Uterus (tissue), 4 donors: ENCODE data around the gene RPL22. TPM values are rescaled to one million over a fixed set of nuclear protein-coding genes. Genes with fewer than 3 reads are reported as not detected.

Experiments
- DNase-seq, 2 donors: peaks; one replicate each; pipeline ENCODE4 v3.0.0-alpha.2; 2019 to 2020
- H3K27ac ChIP-seq, 2 donors: fragments of 200-600 bp; sonication (generic); 1 replicate in 1 of 2; 2 replicates in 1 of 2; pipeline ENCODE4 v1.5.1; 2016 to 2018
- H3K27me3 ChIP-seq, 2 donors: fragments of 200-600 bp; sonication (generic); one replicate each; pipeline ENCODE4 v1.5.1; 2018 to 2019; ENCODE audit warnings: control low read depth in 1 of 2
- H3K36me3 ChIP-seq, 2 donors: fragments of 200-600 bp; sonication (generic); one replicate each; pipeline ENCODE4 v1.5.1; 2019; ENCODE audit warnings: control low read depth in 1 of 2
- H3K4me1 ChIP-seq, 2 donors: fragments of 200-600 bp; sonication (generic); one replicate each; pipeline ENCODE4 v1.5.1; 2018 to 2019; ENCODE audit warnings: control low read depth in 1 of 2
- H3K4me3 ChIP-seq, 2 donors: fragments of 200-600 bp; sonication (generic); 1 replicate in 1 of 2; 2 replicates in 1 of 2; pipeline ENCODE4 v1.5.1; 2018 to 2019; ENCODE audit warnings: mild to moderate bottlenecking in 1 of 2
- H3K9me3 ChIP-seq, 2 donors: fragments of 200-600 bp; sonication (generic); one replicate each; pipeline ENCODE4 v1.5.1; 2019; ENCODE audit warnings: control low read depth in 1 of 2
- POLR2A ChIP-seq, 2 donors: fragments of 450-650 bp; IDR thresholded peaks; one replicate each; pipeline ENCODE4 v1.6.1; 2016; ENCODE audit warnings: antibody characterized with exemption in 2 of 2, mild to moderate bottlenecking in 1 of 2, moderate library complexity in 1 of 2
- intact Hi-C: fragments of 100-400 bp; cut with DNase I; formaldehyde crosslinking; loops from one replicate; pipeline ENCODE4 v1.15.1; 2023; ENCODE audit warnings: low total_unique reads
- total RNA-seq, 4 donors: library from RNA; depleted of rRNA in 3 of 4; stranded (reverse); fragments of >200 nt in 3 of 4; gene quantifications; one replicate each; pipeline versions ENCODE4 v1.1.0 to v1.2.4, GENCODE V29; 2014 to 2023
- TF ChIP-seq, protein P1 (sequence below), 4 experiments: fragments of 200-600 bp in 2 of 4; fragments of 450-650 bp in 2 of 4; sonication (generic) in 2 of 4; IDR thresholded peaks; one replicate each; pipeline ENCODE4 v1.5.1; 2016 to 2019; ENCODE audit warnings: antibody characterized with exemption in 4 of 4, mild to moderate bottlenecking in 2 of 4, moderate library complexity in 1 of 4
- donor health status: DM: yes; HTN: yes; CAD: no.

RPL22 gene
- total RNA-seq, 4 donors from 2014 or later, result 140 to 543 (median 252) TPM

DNA sequence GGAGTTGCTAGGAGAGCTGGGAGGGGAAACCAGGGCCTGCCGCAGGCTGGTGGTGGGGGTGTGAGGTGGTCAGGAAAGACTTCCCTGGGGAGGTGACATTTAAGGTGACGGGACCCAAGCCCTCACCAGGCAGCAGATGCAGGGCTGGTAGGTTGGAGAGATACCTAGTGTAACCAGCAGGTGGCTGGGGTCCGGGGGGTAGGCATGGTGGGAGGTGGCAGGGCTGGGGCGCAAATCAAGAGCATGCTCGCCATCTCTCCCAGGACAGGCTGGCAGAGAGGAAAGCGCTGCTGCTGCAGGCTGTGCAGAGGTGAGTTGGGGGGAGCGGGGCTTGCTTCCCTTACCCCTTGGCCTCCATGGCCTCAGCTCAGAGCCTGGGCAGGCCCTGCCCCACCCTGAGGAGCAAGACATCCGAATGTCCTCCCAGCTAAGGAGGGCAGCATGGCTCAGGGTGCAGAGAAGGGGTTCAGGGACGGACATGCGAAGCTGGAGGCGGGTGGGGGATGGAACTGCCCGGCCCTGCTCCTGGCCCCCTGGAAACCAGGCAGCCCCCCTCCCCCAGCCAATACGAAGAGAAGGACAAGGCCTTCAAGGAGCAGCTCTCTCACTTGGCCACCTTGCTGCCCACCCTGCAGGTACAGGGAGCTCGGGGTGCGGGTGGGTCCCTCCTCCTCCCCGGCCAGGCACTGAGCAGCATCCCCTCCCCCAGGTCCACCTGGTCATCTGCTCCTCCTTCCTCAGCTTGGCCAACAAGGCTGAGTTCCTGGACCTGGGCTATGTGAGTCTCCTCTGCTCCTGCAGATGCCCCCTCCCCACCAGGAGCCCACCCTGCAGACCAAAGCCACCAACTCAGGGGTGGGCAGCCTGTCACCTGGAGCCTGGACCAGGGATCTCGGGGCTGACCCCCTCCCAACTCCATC lies 10.5 kb upstream of the RPL22 start:
- Histone ChIP-seq H3K4me1 (peaks cover 0 to 8% of the 10 kb centered on the region in 2 donors), H3K4me3 (no peak overlapping the region), H3K27ac (no peak overlapping the region), H3K36me3 (no peaks in the 10 kb centered on the region), H3K9me3 (no peaks in the 10 kb centered on the region), H3K27me3 (no peaks in the 10 kb centered on the region)
- TF ChIP-seq, protein P1, sequence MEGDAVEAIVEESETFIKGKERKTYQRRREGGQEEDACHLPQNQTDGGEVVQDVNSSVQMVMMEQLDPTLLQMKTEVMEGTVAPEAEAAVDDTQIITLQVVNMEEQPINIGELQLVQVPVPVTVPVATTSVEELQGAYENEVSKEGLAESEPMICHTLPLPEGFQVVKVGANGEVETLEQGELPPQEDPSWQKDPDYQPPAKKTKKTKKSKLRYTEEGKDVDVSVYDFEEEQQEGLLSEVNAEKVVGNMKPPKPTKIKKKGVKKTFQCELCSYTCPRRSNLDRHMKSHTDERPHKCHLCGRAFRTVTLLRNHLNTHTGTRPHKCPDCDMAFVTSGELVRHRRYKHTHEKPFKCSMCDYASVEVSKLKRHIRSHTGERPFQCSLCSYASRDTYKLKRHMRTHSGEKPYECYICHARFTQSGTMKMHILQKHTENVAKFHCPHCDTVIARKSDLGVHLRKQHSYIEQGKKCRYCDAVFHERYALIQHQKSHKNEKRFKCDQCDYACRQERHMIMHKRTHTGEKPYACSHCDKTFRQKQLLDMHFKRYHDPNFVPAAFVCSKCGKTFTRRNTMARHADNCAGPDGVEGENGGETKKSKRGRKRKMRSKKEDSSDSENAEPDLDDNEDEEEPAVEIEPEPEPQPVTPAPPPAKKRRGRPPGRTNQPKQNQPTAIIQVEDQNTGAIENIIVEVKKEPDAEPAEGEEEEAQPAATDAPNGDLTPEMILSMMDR (IDR thresholded peaks at IDR 0.05), result no peak
- TF ChIP-seq POLR2A (IDR thresholded peaks at IDR 0.05), result no peak
- no peak for DNase-seq
- intact Hi-C loops, result no loop called here

DNA sequence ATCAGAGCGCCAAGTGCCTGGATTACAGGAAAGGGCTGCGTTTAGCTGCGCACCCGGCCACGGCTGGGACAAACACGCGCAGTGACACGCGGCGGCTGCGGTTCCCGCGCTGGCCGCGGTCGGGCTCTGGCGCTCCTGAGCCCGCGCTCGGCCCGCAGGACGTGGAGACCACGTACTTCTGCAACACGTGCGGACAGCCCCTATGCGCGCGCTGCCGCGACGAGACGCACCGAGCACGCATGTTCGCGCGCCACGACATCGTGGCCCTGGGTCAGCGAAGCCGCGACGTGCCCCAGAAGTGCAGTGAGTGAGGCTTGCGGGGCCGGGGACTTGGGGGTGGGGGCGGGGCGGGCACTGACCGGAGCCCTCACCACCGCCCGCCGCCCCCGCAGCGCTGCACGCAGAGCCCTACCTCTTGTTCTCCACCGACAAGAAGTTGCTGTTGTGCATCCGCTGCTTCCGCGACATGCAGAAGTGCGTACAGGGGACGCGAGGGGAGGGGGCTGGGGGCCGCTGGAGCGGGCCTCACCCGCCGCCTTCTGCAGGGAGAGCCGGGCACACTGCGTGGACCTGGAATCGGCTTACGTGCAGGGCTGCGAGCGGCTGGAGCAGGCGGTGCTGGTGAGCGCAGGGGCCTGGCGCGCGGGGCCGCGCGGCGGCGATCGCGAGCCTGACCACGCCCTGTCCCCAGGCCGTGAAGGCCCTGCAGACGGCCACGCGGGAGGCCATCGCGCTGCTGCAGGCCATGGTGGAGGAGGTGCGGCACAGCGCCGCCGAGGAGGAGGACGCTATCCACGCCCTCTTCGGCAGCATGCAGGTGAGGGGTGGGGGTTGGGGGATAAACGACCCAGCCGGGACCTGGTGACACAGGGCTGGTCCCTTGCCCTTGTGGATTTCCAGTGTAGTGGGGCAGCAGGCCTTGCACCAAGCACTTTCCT lies 9.6 kb upstream of the RPL22 start:
- H3K27ac ChIP-seq, result no peak overlapping the region
- H3K4me3 ChIP-seq, result peak overlapping the region in 1 of 2 donors; percentile 23
- no peaks in the 10 kb centered on the region for H3K27me3 ChIP-seq
- no peak for DNase-seq
- peaks cover 0 to 8% of the 10 kb centered on the region in 2 donors for H3K4me1 ChIP-seq
- TF ChIP-seq POLR2A (IDR thresholded peaks at IDR 0.05), result no peak
- TF ChIP-seq, protein P1 (IDR thresholded peaks at IDR 0.05), result peak; percentile 38 to 71 (median 58)
- no peaks in the 10 kb centered on the region for H3K36me3 ChIP-seq
- no peaks in the 10 kb centered on the region for H3K9me3 ChIP-seq
- intact Hi-C loops, result no loop called here

DNA sequence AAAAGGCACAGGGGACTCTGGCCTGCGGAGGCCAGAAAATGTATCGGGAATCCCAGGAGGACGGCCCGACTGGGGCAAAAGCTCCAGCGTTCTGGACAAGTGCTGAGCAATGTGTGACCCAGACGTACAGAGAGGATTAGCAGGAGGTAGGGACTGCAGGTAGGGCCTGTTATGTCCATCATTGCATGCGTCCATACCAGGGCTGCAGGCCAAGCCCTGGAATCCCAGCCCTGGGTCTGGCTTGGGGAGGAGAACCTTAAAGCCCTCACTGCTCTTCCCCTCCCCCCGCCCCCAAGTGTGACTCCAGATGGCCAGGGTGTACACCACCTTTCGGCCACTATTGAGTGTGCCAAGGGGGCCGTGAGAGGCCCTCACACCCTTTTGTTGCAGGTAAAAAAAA lies 8.5 kb upstream of the RPL22 start:
- no peak for DNase-seq
- no peaks in the 10 kb centered on the region for H3K36me3 ChIP-seq
- no peak overlapping the region for H3K4me3 ChIP-seq
- peaks cover 0 to 8% of the 10 kb centered on the region in 2 donors for H3K4me1 ChIP-seq
- no peaks in the 10 kb centered on the region for H3K27me3 ChIP-seq
- H3K9me3 ChIP-seq, result no peaks in the 10 kb centered on the region
- TF ChIP-seq POLR2A (IDR thresholded peaks at IDR 0.05), result no peak
- TF ChIP-seq, protein P1 (IDR thresholded peaks at IDR 0.05), result no peak
- intact Hi-C loops, result no loop called here
- no peak overlapping the region for H3K27ac ChIP-seq

DNA sequence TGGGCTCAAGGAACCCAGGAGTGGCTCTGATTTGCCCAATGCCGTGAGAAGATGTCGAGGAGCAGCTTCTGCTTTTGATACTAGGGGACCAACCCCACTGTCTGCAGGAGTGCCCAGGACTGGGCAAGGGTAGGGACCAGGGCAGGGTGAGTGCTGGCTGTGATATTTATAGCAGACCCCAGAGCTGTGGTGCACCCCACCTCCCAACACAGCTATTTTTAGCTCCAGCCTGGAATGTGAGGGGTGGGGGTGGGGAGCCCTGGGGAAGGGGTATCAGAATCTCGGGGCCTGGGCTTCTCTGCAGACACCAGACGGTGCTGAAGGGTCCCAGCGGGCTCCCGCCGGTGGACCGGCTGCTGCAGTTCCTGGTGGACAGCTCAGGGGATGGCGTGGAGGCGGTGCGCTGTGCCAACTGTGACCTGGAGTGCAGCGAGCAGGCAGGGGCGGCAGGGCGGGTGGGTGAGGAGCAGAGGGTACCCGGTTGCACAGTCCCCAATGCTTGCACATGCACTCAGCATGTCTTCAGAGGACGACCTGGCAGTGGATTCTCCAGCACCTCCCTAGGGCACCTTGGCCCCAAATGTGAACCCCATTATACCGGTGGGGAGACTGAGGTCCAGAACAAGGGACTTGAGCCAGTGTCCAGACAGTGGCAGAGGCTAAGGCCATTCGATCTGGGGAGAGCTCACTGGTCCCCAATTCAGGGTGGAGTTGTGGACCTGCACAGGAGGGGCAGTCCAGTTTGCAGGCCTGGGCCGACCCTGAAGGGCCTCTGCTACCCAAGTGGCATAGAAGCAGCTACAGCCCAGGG lies 7.9 kb upstream of the RPL22 start:
- H3K4me1 ChIP-seq, result peaks cover 0 to 8% of the 10 kb centered on the region in 2 donors

More for the DNA sequence above, 7.9 kb upstream of the RPL22 start:
- no peak for DNase-seq
- Histone ChIP-seq H3K9me3 (no peaks in the 10 kb centered on the region), H3K4me3 (no peak overlapping the region), H3K27ac (no peak overlapping the region), H3K36me3 (no peaks in the 10 kb centered on the region), H3K27me3 (no peaks in the 10 kb centered on the region)
- intact Hi-C loops, result no loop called here
- TF ChIP-seq POLR2A (IDR thresholded peaks at IDR 0.05), result no peak
- TF ChIP-seq, protein P1 (IDR thresholded peaks at IDR 0.05), result no peak
